Measurements from ENCODE around the gene OR52K1. TPM values are rescaled to one million over a fixed set of nuclear protein-coding genes. Genes with fewer than 3 reads are reported as not detected.
"Not testable (repeated sequence)": the region's sequence is repeated elsewhere in the genome, so short reads cannot be mapped to it uniquely, and the experiment has no call there.

Gene OR52K1
- total RNA-seq, 2 experiments from 2014 or later: not detected

GRCh38 chr11:4465407-4465806 is 17.0 kb upstream of the OR52K1 start:
- Mint-ChIP-seq H3K4me3 (no peak overlapping the region), H3K27me3 (ENCODE audit: low read depth) (peaks cover 18% of the 10 kb centered on the region), H3K36me3 (ENCODE audit: low read depth) (peaks cover 8% of the 10 kb centered on the region), H3K27ac (no peak overlapping the region), H3K9me3 (ENCODE audit: insufficient read depth) (peaks cover 11% of the 10 kb centered on the region), H3K4me1 (ENCODE audit: low read depth) (peaks cover 5% of the 10 kb centered on the region)
- CTCF ChIA-PET: no interaction called here
- POLR2A ChIA-PET: no interaction called here
- ATAC-seq (no peak), DNase-seq (no peak)

GRCh38 chr11:4466131-4466870 is 16.1 kb upstream of the OR52K1 start:
- H3K4me3 Mint-ChIP-seq: no peak overlapping the region
- H3K4me1 Mint-ChIP-seq (ENCODE audit: low read depth): peaks cover 5% of the 10 kb centered on the region
- H3K27me3 Mint-ChIP-seq (ENCODE audit: low read depth): peaks cover 23% of the 10 kb centered on the region
- H3K9me3 Mint-ChIP-seq (ENCODE audit: insufficient read depth): peaks cover 11% of the 10 kb centered on the region
- ChIA-PET CTCF (no interaction called here), POLR2A (no interaction called here)
- H3K27ac Mint-ChIP-seq: no peak overlapping the region
- ATAC-seq: no peak
- H3K36me3 Mint-ChIP-seq (ENCODE audit: low read depth): peaks cover 8% of the 10 kb centered on the region
- DNase-seq: no peak

GRCh38 chr11:4466871-4467442 is 15.5 kb upstream of the OR52K1 start:
- ATAC-seq (no peak), DNase-seq (no peak)
- Mint-ChIP-seq H3K9me3 (ENCODE audit: insufficient read depth) (peaks cover 11% of the 10 kb centered on the region), H3K27ac (no peak overlapping the region), H3K27me3 (ENCODE audit: low read depth) (peaks cover 23% of the 10 kb centered on the region), H3K4me1 (ENCODE audit: low read depth) (peaks cover 5% of the 10 kb centered on the region), H3K4me3 (no peak overlapping the region), H3K36me3 (ENCODE audit: low read depth) (peaks cover 8% of the 10 kb centered on the region)
- ChIA-PET CTCF (no interaction called here), POLR2A (no interaction called here)

GRCh38 chr11:4467811-4468606 is 14.4 kb upstream of the OR52K1 start:
- peaks cover 22% of the 10 kb centered on the region for H3K27me3 Mint-ChIP-seq (ENCODE audit: low read depth)
- H3K9me3 Mint-ChIP-seq (ENCODE audit: insufficient read depth): peaks cover 11% of the 10 kb centered on the region
- peaks cover 8% of the 10 kb centered on the region for H3K36me3 Mint-ChIP-seq (ENCODE audit: low read depth)
- ChIA-PET POLR2A (no interaction called here), CTCF (no interaction called here)
- H3K27ac Mint-ChIP-seq: no peak overlapping the region
- H3K4me3 Mint-ChIP-seq: no peak overlapping the region
- H3K4me1 Mint-ChIP-seq (ENCODE audit: low read depth): peaks cover 5% of the 10 kb centered on the region
- DNase-seq (no peak), ATAC-seq (no peak)

GRCh38 chr11:4479644-4480043 is 2.8 kb upstream of the OR52K1 start:
- Mint-ChIP-seq H3K27me3 (ENCODE audit: low read depth) (no peaks in the 10 kb centered on the region), H3K9me3 (ENCODE audit: insufficient read depth) (no peaks in the 10 kb centered on the region), H3K4me1 (ENCODE audit: low read depth) (no peaks in the 10 kb centered on the region), H3K4me3 (no peak overlapping the region), H3K36me3 (ENCODE audit: low read depth) (no peaks in the 10 kb centered on the region), H3K27ac (no peak overlapping the region)
- no peak for ATAC-seq
- no peak for DNase-seq
- ChIA-PET POLR2A (no interaction called here), CTCF (interaction anchor here (0.9 kb wide), 1 partner anchor 12 kb away, joined by 3 read pairs; no protein-coding TSS in a partner anchor)

GRCh38 chr11:4480577-4481239 is 1.7 kb upstream of the OR52K1 start:
- no peak for DNase-seq
- H3K27ac Mint-ChIP-seq: no peak overlapping the region
- no peaks in the 10 kb centered on the region for H3K36me3 Mint-ChIP-seq (ENCODE audit: low read depth)
- ChIA-PET POLR2A (no interaction called here), CTCF (interaction anchor here (0.9 kb wide), 1 partner anchor 11 kb away, joined by 3 read pairs; no protein-coding TSS in a partner anchor)
- no peaks in the 10 kb centered on the region for H3K4me1 Mint-ChIP-seq (ENCODE audit: low read depth)
- H3K9me3 Mint-ChIP-seq (ENCODE audit: insufficient read depth): no peaks in the 10 kb centered on the region
- ATAC-seq: no peak
- no peak overlapping the region for H3K4me3 Mint-ChIP-seq
- no peaks in the 10 kb centered on the region for H3K27me3 Mint-ChIP-seq (ENCODE audit: low read depth)

GRCh38 chr11:4481240-4481582 is 1.2 kb upstream of the OR52K1 start:
- Mint-ChIP-seq H3K27ac (no peak overlapping the region), H3K27me3 (ENCODE audit: low read depth) (peaks cover under 1% of the 10 kb centered on the region), H3K4me1 (ENCODE audit: low read depth) (no peaks in the 10 kb centered on the region), H3K36me3 (ENCODE audit: low read depth) (no peaks in the 10 kb centered on the region), H3K4me3 (no peak overlapping the region), H3K9me3 (ENCODE audit: insufficient read depth) (no peaks in the 10 kb centered on the region)
- DNase-seq (no peak), ATAC-seq (no peak)
- POLR2A ChIA-PET: no interaction called here
- CTCF ChIA-PET: no interaction called here

- ATAC-seq (no peak), DNase-seq (no peak)
- Mint-ChIP-seq H3K4me1 (ENCODE audit: low read depth) (no peaks in the 10 kb centered on the region), H3K36me3 (ENCODE audit: low read depth) (no peaks in the 10 kb centered on the region), H3K27me3 (ENCODE audit: low read depth) (peaks cover 16% of the 10 kb centered on the region), H3K27ac (no peak overlapping the region), H3K9me3 (ENCODE audit: insufficient read depth) (no peaks in the 10 kb centered on the region), H3K4me3 (no peak overlapping the region)
- POLR2A ChIA-PET: no interaction called here
- CTCF ChIA-PET: no interaction called here
Measured at GRCh38 chr11:4484310-4484709, 1.9 kb downstream of the OR52K1 start.

GRCh38 chr11:4491405-4491804 is 9.0 kb downstream of the OR52K1 start:
- H3K4me3 Mint-ChIP-seq, DNase-seq, POLR2A ChIA-PET: not testable (repeated sequence)

GRCh38 chr11:4491878-4492606 is 9.6 kb downstream of the OR52K1 start:
- H3K27ac Mint-ChIP-seq: no peak overlapping the region
- CTCF ChIA-PET: interaction anchor here (0.8 to 7.1 kb wide), 5 partner anchors 10 to 308 kb away, joined by 3 to 79 read pairs (median 3); no protein-coding TSS in a partner anchor
- H3K27me3 Mint-ChIP-seq (ENCODE audit: low read depth): peaks cover 31% of the 10 kb centered on the region
- DNase-seq (no peak), ATAC-seq (no peak)
- no peak overlapping the region for H3K4me3 Mint-ChIP-seq
- peaks cover 5% of the 10 kb centered on the region for H3K9me3 Mint-ChIP-seq (ENCODE audit: insufficient read depth)
- POLR2A ChIA-PET: no interaction called here
- H3K36me3 Mint-ChIP-seq (ENCODE audit: low read depth): peaks cover 2% of the 10 kb centered on the region
- H3K4me1 Mint-ChIP-seq (ENCODE audit: low read depth): no peaks in the 10 kb centered on the region

More at GRCh38 chr11:4491405-4491804, 9.0 kb downstream of the OR52K1 start:
- H3K27ac Mint-ChIP-seq; H3K36me3 Mint-ChIP-seq (ENCODE audit: low read depth); H3K4me1 Mint-ChIP-seq (ENCODE audit: low read depth); ATAC-seq; H3K9me3 Mint-ChIP-seq (ENCODE audit: insufficient read depth): not testable (repeated sequence)
- H3K27me3 Mint-ChIP-seq (ENCODE audit: low read depth): peaks cover 29% of the 10 kb centered on the region
- CTCF ChIA-PET: interaction anchor here (7.1 kb wide), 1 partner anchor 304 kb away, joined by 79 read pairs; no protein-coding TSS in a partner anchor

GRCh38 chr11:4493480-4493818 is 11.0 kb downstream of the OR52K1 start:
- Mint-ChIP-seq H3K36me3 (ENCODE audit: low read depth) (peaks cover 2% of the 10 kb centered on the region), H3K27ac (no peak overlapping the region), H3K27me3 (ENCODE audit: low read depth) (peaks cover 25% of the 10 kb centered on the region), H3K4me3 (no peak overlapping the region), H3K9me3 (ENCODE audit: insufficient read depth) (peaks cover 5% of the 10 kb centered on the region), H3K4me1 (ENCODE audit: low read depth) (no peaks in the 10 kb centered on the region)
- no peak for DNase-seq
- ChIA-PET POLR2A (no interaction called here), CTCF (interaction anchor here (0.8 to 7.1 kb wide), 6 partner anchors 10 to 311 kb away, joined by 3 to 79 read pairs (median 4); no protein-coding TSS in a partner anchor)
- no peak for ATAC-seq
